ENCODE results near the gene CCDC191. TPM values are rescaled to one million over a fixed set of nuclear protein-coding genes. Genes with fewer than 3 reads are reported as not detected.

CCDC191 gene
- total RNA-seq, 4 donors from 2014 or later: 5.7 to 27.7 (median 11.7) TPM

GRCh38 chr3:113953677-113954076 lies 102.6 kb downstream of the CCDC191 start:
- Histone ChIP-seq H3K9me3 (no peaks in the 10 kb centered on the region), H3K4me3 (no peak overlapping the region), H3K27me3 (no peaks in the 10 kb centered on the region), H3K27ac (no peak overlapping the region), H3K36me3 (peaks cover 0 to 5% (median 0%) of the 10 kb centered on the region in 4 donors), H3K4me1 (peaks cover 0 to 9% (median 5%) of the 10 kb centered on the region in 4 donors)
- WGBS, 2 donors (ENCODE audit: low coverage in 1 of 2): 64 to 83% methylated on average over 3 to 7 of the region's 7 CpGs
- in situ Hi-C loops (cut with MboI; ENCODE audit: low pct_ligation_motif_present in 1 of 4, low pct_unique_long_range_greater_than_20kb in 1 of 4, low sequenced_read_pairs in 3 of 4) (no loop called here), intact Hi-C loops (cut with DNase I; ENCODE audit: low total_unique reads) (no loop called here)
- DNase-seq: no peak
- TF ChIP-seq CTCF (IDR thresholded peaks at IDR 0.05) (no peak), POLR2A (IDR thresholded peaks at IDR 0.05) (no peak), POLR2AphosphoS5 (IDR thresholded peaks at IDR 0.05) (no peak)

- DNase-seq: no peak
- Histone ChIP-seq H3K27ac (no peak overlapping the region), H3K4me1 (peaks cover 0 to 16% (median 9%) of the 10 kb centered on the region in 4 donors), H3K27me3 (no peaks in the 10 kb centered on the region), H3K9me3 (no peaks in the 10 kb centered on the region), H3K36me3 (peaks cover 0 to 5% (median 0%) of the 10 kb centered on the region in 4 donors), H3K4me3 (no peak overlapping the region)
- in situ Hi-C loops (cut with MboI; ENCODE audit: low pct_ligation_motif_present in 1 of 4, low pct_unique_long_range_greater_than_20kb in 1 of 4, low sequenced_read_pairs in 3 of 4) (no loop called here), intact Hi-C loops (cut with DNase I; ENCODE audit: low total_unique reads) (no loop called here)
- TF ChIP-seq POLR2AphosphoS5 (IDR thresholded peaks at IDR 0.05): no peak
- TF ChIP-seq POLR2A (IDR thresholded peaks at IDR 0.05): no peak
- TF ChIP-seq EP300 (IDR thresholded peaks at IDR 0.05; ENCODE audit: low read depth): no peak
- TF ChIP-seq CTCF (IDR thresholded peaks at IDR 0.05): no peak
These were observed 103.4 kb downstream of the CCDC191 start for GRCh38 chr3:113952921-113953320.

GRCh38 chr3:113948015-113948917 lies 108.1 kb downstream of the CCDC191 start:
- intact Hi-C loops (cut with DNase I; ENCODE audit: low total_unique reads): no loop called here
- Histone ChIP-seq H3K9me3 (no peaks in the 10 kb centered on the region), H3K27ac (peak overlapping the region; percentile 81 to 89 (median 85)), H3K4me3 (peak overlapping the region; percentile 57 to 87 (median 82)), H3K27me3 (no peaks in the 10 kb centered on the region), H3K4me1 (peaks cover 0 to 20% (median 11%) of the 10 kb centered on the region in 4 donors), H3K36me3 (no peaks in the 10 kb centered on the region)
- 3 to 13% methylated on average over 3 to 38 of the region's 65 CpGs for WGBS, 2 donors (ENCODE audit: low coverage in 1 of 2)
- peak in 1 of 3 donors; percentile 13 for TF ChIP-seq POLR2AphosphoS5 (IDR thresholded peaks at IDR 0.05)
- peak; percentile 44 for TF ChIP-seq POLR2A (IDR thresholded peaks at IDR 0.05)
- peak in 1 of 5 experiments; percentile 32 for TF ChIP-seq CTCF (IDR thresholded peaks at IDR 0.05)
- TF ChIP-seq EP300 (IDR thresholded peaks at IDR 0.05; ENCODE audit: low read depth): no peak
- DNase-seq: peak; percentile 65
- in situ Hi-C loops (cut with MboI; ENCODE audit: low pct_ligation_motif_present in 1 of 4, low pct_unique_long_range_greater_than_20kb in 1 of 4, low sequenced_read_pairs in 3 of 4): no loop called here

- intact Hi-C loops (cut with DNase I; ENCODE audit: low total_unique reads) (no loop called here), in situ Hi-C loops (cut with MboI; ENCODE audit: low pct_ligation_motif_present in 1 of 4, low pct_unique_long_range_greater_than_20kb in 1 of 4, low sequenced_read_pairs in 3 of 4) (no loop called here)
- DNase-seq: peak; percentile 91
- 1 to 2% methylated on average over 5 to 68 of the region's 80 CpGs for WGBS, 2 donors (ENCODE audit: low coverage in 1 of 2)
- peak within 1 kb of the TSS; percentile 57 to 87 (median 82) for H3K4me3 ChIP-seq
- no peaks in the 10 kb centered on the region for H3K36me3 ChIP-seq
- H3K27me3 ChIP-seq: no peaks in the 10 kb centered on the region
- no peaks in the 10 kb centered on the region for H3K9me3 ChIP-seq
- H3K27ac ChIP-seq: peak within 1 kb of the TSS; percentile 81 to 89 (median 85)
- H3K4me1 ChIP-seq: peaks cover 0 to 20% (median 11%) of the 10 kb centered on the region in 4 donors
- TF ChIP-seq POLR2A (IDR thresholded peaks at IDR 0.05): peak; percentile 37
- no peak for TF ChIP-seq CTCF (IDR thresholded peaks at IDR 0.05)
These were observed 108.8 kb downstream of the CCDC191 start, which contains the start of gene ZDHHC23 for GRCh38 chr3:113947372-113948014. Gene ZDHHC23 (plus strand): TSS chr3:113948013. CDS start chr3:113948803, 790 bp downstream.
